ENCODE data around the gene ARMC12.

ARMC12 gene

DNA sequence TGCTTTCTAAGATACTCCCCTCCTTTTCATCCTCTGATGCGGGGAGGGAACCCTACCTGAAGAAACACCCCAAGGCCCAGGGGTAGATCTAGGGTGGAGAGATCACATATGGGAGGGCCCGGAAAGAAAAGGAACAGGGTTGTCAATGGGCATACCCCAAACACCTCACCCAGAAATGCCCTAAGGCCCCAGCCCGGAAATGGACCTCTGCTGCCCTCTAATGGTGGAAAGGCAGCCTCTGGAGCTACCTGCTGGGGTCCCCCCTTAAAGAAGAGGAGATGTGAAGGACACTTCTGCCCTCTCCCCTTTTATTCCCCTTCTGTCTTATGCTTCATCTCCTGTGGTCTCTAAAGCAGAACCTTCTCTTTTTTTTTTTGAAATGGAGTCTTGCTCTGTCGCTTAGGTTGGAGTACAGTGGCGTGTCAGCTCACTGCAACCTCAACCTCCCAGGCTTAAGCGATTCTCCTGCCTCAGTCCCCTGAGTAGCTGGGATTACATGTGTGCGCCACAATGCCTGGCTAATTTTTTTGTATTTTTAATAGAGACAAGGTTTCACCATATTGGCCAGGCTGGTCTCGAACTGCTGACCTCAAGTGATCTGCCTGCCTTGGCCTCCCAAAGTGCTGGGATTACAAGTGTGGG lies 458 bp upstream of the ARMC12 start:
- DNase-seq: peak; percentile 24

DNA sequence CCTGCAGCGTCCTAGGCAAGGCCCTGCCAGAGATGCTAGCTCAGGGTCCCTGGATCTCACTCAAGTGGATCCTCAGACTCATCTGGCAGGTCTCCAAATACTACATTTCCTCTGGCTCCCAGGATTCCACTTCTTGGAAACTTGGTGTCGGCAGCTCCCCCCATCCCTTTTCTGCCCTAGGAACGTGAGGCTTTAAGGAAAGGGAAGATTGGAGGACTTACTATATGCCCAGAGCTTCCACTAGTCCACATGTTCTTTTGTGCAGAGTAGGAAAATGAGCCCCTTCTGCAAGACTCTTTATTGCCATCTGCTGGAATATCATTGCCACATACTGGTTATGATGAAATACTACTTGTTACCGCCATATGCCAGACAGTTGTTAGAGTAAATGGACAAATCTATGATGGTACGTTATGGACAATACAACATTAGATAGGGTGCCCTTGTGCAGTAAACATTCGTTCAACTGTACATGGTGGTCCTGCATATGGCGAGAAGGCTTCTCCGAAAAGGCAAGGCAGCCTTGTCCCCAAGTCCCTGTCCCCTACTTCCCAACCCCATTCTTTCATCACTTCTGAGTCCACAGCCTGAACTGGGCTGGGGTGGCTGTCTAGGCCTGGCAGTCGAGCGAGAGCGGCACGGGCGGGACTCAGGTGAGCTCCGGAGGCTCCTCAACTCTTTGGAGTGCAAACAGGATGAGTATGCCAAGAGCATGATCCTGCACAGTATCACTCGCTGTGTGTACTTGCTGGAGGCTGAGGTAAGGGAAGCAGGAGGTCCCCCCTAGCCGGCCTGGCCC lies 780 bp downstream of the ARMC12 start:
- peak; percentile 57 for DNase-seq

DNA sequence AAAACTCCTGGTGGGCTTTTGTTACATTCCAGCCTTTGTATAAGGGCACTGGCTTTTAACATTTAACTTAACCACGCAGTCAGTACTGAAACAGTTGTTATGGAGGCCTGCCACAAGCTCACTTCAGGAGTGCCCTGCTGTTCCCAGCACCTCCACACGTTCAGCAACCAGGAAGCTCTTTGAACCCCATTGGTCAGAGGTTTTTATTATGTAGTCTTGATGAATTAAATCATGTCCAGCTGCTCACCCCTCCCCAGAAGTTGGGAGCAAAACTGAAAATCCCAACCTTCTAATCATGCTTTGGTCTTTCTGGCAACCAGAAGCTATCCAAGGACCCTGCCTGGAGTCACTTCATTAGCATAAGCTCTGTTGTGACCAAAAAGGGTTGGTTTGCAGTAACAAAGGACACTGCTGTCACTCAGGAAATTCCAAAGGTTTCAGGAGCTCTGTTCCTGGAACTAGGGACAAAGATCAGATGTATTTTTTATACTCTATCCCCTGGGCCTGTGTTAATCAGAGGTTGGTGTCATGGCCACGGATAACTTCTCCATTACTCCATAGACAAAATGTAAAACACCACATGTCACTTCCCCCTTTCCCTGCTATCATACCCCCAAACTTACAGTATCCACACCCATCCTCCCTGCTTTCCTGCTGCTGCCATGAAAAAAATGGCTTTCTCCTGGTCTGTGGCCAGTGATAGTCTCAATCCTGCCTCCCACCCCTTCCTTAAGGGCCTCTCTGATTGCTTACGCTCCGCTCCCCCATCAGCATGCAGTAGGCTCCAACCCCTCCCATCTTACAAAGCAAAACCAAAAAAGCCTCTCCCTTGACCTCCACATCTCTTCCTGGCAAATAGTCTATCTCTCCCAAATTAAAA lies 3.1 kb downstream of the ARMC12 start:
- DNase-seq: no peak

DNA sequence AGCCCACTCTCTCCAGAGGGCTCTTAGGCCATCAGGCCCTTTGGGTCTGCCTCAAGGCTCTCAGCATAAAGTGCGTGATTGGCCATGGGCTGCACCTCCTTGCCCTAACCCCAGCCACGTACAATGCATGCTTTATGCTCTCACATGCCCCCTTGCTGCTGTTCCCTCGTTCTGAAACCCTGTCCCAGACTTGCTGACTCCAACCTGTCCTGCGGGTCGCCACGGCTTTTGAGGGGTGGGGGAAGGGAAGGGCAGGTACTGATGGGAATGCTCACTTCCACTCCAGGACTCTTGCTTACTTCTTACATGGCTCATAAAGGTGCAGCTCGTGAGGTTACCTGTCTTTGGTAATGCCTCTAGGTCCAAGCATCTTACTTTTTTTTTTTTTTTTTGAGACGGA lies 6.0 kb downstream of the ARMC12 start:
- DNase-seq: no peak

DNA sequence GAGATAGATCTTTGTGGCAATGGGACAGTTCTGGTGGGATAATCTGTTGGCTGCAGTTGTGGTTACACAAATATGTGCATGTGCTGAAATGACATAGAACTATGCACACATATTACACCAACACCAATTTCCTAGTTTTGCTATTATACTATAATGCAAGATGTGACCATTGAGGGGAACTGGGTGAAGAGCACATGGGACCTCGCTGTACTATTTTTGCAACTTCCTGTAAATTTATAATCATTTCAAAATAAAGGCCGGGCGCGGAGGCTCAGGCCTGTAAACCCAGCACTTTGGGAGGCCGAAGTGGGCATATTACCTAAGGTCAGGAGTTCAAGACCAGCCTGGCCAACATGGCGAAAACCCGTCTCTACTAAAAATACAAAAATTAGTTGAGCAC lies 8.7 kb downstream of the ARMC12 start:
- no peak for DNase-seq

DNA sequence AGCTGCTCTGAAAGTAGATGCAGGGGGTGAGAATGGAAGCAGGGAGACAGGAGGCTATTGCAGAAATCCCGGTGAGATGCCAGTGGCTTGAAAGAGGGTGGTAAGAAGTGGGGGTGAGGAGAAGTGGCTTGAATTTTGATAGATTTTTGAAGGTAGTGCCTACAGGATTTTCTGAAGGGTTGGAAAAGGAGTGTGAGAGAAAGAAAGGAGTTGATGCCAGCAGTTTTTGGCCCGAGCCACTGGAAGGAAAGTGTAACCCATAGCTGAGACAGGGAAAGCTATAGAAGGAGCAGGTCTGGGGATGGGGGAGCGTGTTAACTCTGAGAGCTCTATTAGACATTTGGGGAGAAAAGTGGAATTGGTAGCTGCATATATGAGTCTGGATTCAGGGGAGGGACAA lies 9.7 kb downstream of the ARMC12 start:
- DNase-seq: no peak

DNA sequence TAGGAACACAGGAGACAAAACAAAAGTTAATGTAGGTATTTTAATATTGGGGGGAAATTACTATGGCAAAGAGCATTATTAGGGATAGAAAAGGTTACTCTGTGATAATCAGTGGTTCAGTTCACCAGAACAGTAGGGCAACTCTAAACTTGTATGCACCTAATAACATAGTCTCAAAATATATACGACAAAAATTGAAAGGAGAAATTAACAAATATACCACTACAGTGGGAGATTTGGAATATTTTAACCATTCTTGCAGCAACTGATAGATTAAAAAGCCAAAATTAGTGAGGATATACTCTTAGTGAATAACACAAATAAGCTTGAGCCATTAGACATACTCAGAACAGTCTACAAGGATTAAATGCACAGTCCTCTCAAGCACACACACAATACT lies 11.0 kb downstream of the ARMC12 start:
- DNase-seq: no peak

DNA sequence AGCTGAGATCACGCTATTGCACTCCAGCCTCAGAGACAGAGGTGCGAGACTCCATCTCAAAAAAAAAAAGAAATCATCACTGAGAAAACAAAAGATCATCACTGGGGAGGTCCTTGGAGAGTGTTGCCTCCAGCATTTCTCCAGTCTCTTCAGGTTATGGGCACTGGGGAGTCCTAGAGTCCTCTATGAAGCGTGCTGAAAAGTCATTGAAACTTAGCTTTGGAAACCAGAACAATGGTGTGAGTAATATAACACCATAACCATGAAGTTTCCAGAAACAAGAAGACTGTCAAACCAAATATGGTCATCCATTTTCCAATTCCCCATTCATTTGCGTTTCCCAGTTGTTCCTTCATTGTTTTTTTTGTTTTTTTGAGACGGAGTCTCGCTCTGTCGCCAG lies 13.7 kb downstream of the ARMC12 start:
- DNase-seq: no peak

DNA sequence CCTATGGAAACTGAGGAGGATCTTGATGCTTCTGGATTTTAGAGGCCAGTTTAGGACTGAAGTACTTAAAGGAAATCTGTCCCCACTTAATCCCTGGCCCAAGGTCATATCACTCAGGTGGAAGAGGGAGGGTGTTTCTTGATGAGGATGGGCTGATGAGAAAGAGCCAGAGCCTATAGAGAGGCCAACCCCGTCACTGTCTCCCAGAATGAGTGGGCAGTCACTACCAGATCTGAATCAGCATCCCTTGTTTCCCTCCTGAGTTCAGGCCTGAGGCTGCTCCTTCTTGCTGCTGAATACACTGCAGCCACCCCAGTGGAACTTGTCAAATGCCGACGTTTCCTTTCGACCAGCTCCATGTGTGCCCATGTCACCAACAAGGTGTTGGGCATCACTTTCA lies 14.8 kb downstream of the ARMC12 start:
- DNase-seq: no peak

DNA sequence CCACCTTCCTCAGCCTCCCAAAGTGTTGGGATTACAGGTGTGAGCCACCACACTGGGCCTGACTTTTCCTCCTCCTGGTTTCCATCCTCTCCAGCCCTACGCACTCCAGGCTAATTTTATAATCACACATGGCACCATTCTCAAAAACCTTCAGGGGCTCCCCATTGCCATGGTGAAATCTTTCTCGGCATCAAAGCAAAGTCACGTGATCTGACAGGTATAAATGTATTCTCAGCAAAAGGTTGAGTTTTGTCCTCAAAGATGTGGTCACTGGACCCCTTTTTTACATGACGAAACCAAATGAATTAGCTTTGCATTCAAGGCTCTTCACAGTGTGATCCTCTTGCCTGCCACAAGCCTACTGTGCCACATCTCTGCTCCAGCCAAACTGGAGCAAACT lies 15.5 kb downstream of the ARMC12 start:
- DNase-seq: no peak

DNA sequence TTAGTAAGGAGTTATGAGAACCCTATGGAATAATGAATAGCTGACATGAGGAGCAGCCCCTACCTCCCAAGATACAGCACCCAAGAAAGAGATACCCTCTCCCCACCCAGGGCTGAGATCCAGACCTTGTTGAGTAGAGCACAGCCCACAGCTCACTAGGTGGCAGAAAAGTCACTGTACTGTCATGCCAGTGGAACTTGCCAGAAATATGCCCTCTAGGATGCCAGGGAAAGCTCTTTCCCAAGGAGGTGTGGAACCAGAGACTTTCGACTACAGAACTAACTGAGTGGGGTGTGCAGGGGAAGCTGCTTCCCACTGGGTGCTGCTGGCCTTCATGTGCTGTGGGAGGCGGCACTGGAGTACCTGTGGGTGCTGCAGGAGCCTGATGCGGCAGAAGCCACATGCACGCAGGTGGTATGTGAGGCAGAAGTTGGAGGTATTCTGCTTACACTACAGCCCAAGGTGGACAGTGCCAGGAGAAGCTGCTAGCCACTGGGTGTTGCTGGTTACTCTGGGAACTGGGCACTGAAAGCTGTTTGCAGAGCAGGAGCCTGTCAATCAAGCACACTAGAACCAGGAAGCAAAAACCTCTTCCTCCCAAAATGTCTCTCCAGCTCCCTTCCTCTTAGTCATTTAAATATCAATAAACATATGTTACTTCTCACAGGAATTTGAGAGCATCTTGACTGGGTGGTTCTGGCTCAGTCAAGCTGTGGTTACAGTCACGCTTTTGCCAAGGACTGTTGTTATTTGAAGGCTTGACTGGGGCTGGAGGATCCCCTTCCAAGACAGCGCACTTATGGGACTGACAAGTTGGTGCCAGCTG lies 17.8 kb downstream of the ARMC12 start:
- DNase-seq: no peak

DNA sequence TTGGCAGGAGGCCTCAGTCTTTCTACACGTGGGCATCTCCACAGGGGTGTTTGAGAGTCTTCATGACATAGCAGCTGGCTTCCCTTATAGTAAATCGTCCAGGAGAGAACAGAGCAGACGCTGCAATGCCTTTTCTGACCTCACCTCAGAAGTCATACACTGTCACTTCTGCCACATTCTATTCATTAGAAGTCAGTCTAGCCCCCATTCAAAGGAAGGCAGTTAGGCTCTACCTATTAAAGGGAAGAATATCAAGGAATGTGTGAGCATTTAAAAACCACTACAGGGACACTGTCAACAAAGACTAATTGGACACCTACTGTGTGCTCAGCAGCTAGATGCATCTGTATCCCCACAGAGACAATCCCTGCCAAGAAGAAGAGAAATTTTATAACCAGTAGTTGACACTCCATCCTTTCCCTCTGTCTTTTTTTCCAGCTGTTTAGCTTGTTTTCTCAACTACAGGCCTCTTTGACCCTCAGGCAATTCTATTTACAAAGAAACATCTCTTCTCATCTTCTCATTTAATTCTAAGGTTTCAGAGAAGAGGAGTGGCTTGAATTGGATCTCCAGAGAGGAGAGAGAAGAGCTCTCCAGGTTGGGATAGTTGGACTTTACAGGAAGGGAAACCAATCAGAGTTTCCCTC lies 18.6 kb downstream of the ARMC12 start:
- no peak for DNase-seq

DNA sequence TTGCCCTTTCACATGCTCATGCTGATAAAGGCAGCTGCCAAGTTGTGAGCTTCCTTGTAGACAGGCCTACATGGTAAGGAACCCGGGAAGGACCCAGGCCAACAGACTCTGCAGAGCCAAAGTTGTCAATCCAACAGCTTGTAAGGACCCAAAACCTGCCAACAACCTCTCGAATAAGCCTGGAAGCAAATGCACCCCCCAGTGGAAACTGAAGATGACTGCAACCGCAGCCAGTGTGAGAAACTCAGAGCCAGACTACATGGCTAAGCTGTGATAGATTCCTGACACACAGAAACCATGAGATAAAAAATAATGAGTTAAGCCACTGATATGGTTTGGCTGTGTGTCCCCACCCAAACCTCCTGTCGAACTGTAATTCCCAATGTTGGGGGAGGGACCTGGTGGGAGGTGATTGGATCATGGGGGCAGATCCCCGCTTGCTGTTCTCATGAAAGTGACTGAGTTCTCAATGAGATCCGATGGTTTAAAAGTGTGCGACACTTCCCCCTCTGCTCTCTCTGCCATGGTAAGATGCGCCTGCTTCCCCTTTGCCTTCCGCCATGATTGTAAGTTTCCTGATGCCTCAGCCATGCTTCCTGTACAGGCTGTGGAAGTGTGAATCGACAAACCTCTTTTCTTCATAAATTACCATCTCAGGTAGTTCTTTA lies 20.8 kb downstream of the ARMC12 start:
- DNase-seq: peak; percentile 28

DNA sequence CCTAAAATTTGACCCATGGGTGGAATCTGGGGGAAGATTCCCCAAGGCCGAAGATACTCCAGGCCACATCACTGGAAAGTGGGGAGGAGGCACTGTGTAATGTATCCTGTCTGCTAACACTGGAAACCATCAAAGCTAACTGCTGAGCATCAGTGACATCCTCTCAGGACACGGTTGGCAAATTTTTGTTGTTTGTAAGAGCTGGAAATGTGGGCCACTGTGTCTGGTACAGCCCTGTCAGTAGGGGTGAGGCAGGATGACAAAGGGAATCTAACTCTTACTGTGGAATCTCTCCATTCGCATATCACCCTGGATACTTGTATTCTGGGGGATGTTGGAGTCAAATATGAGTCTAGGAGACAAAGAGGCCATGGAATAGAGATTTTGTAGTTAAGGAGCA lies 22.6 kb downstream of the ARMC12 start:
- no peak for DNase-seq

DNA sequence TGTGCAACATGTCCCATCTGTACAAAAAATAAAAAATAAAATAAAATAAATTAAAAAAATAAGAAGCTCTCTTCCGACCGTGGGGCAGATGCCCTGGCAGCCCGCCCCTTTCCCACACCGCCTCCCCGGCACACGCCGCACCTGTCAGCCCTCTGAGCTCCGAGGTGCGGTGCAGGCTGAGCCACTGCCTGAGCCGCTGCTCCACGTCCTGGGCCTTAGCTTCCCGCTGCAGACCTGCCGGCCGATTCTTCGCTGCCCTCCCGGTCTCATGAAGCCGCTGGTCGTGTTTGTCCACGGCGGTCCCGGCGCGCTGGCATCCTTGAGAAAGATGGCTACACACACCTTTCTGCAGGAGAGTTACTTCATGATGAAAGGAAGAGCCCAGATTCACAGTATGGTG lies 28.9 kb downstream of the ARMC12 start:
- DNase-seq: no peak

DNA sequence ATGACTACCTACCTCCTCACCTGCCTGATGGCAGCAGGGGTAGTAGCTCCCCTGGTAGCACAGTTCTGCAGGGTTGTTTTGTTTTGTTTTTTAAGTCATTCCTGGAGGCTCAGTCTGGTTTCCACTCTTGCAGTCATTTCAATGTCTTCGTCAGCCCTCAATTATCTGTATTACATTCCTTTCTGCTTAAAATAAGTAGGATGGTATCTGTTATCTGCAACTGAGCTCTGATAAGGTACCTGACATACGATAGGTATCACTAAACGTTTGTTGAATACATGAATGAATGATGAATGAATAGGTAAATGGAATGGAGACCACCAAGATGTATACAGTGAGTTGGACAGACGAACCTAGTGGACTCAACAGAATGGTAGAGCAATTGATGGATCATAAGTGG lies 32.4 kb downstream of the ARMC12 start:
- no peak for DNase-seq

DNA sequence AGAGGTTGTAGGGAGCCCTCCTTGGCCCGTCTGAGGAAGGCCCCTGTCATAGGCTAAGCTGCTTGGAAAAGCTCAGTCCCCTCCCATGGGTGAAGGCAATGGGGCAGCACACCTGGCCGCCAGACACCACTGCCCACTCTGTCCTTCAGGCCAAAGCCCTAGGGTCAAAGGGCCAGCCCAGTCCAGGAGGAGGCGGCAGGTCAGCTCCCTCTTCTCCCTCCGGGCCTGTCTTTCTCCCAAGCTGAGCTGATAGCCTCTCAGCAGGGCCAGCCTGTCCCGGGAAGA lies 34.5 kb downstream of the ARMC12 start:
- no peak for DNase-seq

DNA sequence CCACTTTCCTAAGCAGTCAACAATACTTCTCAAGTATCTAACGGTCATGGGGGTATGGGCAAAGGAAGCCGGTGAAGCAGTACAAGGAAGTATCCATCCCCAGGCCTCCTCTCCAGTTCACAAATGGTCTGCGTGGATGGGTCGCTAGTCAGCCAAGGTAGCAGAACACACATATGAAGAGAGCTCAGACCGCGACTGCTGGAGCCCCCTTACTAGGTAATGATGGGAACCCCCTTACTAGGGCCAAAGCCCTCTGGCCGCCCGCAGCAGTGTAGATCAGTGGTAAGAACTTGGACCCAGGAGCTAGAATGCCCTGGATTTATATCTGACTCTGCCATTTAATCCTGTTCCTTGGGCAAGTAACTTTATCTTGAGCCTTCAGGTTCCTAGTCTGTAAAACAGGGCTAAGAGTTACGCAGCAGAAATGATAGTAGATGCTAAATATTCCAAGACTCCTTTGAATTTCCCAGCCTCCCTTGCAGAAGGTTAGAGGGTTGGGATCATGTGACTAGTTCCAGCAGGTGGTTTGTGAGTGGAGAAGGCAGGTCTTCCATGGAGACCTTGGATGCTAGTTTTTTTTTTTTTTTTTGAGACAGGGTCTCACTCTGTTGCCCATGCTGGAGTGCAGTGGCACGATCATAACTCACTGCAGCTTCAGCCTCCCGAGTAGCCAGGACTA lies 37.4 kb downstream of the ARMC12 start:
- no peak for DNase-seq

DNA sequence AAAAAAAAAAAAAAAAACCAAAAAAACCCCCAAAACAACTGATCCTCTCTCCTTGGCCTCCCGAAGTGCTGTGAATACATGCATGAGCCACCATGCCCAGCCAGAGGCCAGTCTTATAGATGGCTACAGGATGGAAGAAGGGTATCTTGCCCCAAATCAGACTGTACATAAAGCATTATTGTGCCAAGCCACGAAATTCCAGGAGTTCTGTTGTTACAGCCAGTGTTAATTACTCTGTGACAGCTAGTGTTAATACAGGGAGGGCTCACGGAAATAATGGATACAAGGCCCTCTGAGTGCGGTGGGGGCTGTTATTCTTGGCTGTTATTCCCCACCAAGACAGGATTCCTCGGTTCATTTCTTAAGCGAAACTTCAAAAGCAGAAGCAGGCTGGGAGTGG lies 38.2 kb downstream of the ARMC12 start:
- DNase-seq: no peak

DNA sequence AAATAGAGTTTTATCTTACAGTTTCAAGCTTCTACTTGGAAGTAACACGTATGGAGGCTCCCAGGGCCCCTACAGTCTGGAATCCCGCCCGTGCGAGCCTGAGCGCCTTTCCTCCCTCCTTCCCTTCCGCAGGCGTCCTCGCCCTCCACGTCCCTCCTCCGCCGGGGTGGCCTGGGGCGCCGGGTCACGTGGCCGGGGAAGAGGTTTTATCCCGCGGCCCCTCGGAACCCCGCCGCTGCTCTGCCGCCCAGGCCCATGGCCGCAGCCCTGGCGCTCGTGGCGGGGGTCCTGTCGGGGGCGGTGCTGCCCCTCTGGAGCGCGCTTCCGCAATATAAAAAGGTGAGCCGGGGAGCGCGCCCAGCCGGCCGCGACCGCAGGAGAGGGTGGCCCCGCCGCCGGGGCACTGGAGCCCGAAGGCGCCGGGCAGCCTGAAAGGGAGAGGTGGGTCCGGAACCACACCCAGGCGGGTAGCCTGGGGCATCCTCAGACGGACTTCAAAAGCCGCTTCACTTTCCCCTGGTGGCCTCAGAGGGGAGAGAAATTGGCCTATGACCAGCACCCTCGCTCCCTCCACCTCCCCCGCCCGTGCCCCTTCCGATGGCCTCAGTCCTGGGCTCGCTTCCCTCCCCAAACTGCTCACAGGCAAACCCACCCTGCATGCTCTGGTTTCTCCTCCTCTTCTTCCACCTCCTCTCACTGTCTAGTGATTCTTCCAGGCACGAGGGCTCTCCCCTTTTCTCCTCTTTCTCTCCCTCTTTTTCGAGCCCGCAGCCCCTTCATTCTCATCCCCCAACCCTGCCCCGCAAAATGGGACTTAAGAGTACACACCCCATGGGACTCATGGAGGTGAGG lies 39.8 kb downstream of the ARMC12 start, which contains the start of gene CLPSL2:
TSS of gene CLPSL2 (plus strand) at position 235 of the 852 bp plus-strand sequence. CDS start at position 256, 21 bp downstream.
- DNase-seq: no peak
